Measurements from ENCODE around the gene LRP1.

DNA sequence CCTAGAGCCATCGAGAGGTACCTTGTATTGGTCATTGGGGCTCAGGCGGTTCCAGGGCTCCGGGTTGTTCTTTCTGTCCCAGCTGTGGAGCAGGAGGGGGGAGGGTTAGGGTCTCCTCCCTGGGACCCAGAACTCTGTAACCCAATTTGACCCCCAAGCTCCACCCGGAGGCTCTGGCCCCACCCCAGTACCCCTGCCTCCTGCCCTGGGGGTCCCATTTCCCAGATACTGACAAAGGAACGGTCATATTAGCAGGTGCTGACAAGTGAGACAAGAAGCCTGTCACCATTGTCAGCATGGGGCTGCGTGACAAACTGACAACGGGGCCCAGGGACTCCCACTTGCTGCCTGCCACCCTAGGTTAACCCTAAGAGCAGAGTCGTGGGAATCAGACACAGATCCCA, 107.4 kb downstream of the LRP1 start:
- TF ChIP-seq, protein P1, sequence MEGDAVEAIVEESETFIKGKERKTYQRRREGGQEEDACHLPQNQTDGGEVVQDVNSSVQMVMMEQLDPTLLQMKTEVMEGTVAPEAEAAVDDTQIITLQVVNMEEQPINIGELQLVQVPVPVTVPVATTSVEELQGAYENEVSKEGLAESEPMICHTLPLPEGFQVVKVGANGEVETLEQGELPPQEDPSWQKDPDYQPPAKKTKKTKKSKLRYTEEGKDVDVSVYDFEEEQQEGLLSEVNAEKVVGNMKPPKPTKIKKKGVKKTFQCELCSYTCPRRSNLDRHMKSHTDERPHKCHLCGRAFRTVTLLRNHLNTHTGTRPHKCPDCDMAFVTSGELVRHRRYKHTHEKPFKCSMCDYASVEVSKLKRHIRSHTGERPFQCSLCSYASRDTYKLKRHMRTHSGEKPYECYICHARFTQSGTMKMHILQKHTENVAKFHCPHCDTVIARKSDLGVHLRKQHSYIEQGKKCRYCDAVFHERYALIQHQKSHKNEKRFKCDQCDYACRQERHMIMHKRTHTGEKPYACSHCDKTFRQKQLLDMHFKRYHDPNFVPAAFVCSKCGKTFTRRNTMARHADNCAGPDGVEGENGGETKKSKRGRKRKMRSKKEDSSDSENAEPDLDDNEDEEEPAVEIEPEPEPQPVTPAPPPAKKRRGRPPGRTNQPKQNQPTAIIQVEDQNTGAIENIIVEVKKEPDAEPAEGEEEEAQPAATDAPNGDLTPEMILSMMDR (IDR thresholded peaks at IDR 0.05; ENCODE audit: low read depth, low read length, poor library complexity, severe bottlenecking), result no peak
- no peak for TF ChIP-seq EZH2phosphoT487 (IDR thresholded peaks at IDR 0.05; ENCODE audit: borderline replicate concordance, low read length)

All from DOHH2 (cell line).